ENCODE data around the gene SLC9A4.

Gene SLC9A4

DNA sequence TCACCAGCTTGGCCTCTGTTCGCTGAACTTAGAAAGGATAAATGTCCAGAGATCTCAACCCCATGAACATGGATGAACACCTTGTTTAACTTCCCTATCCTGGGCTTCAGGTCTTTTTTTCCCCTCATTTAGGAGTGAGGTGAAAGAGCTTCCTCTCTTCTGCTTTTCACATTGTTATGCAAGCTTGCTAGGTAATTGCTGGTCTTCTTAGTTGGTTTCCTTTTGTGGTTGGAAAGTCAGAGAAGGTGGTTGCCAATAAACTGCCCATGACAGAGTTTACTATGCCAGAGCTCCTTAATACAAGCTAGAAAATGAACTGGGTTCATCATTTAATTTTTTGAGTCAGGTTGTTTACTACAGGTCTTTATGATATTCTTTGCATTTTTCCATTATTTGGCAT is 16.6 kb downstream of the SLC9A4 start:
- TF ChIP-seq, protein P1, sequence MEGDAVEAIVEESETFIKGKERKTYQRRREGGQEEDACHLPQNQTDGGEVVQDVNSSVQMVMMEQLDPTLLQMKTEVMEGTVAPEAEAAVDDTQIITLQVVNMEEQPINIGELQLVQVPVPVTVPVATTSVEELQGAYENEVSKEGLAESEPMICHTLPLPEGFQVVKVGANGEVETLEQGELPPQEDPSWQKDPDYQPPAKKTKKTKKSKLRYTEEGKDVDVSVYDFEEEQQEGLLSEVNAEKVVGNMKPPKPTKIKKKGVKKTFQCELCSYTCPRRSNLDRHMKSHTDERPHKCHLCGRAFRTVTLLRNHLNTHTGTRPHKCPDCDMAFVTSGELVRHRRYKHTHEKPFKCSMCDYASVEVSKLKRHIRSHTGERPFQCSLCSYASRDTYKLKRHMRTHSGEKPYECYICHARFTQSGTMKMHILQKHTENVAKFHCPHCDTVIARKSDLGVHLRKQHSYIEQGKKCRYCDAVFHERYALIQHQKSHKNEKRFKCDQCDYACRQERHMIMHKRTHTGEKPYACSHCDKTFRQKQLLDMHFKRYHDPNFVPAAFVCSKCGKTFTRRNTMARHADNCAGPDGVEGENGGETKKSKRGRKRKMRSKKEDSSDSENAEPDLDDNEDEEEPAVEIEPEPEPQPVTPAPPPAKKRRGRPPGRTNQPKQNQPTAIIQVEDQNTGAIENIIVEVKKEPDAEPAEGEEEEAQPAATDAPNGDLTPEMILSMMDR (IDR thresholded peaks at IDR 0.05; ENCODE audit: borderline replicate concordance, control extremely low read depth, extremely low read depth, insufficient read depth, missing control alignments) = no peak
- DNase-seq (ENCODE audit: low spot score) = no peak
- in situ Hi-C loops (cut with MboI; ENCODE audit: low sequenced_read_pairs, unreplicated experiment) = no loop called here

DNA sequence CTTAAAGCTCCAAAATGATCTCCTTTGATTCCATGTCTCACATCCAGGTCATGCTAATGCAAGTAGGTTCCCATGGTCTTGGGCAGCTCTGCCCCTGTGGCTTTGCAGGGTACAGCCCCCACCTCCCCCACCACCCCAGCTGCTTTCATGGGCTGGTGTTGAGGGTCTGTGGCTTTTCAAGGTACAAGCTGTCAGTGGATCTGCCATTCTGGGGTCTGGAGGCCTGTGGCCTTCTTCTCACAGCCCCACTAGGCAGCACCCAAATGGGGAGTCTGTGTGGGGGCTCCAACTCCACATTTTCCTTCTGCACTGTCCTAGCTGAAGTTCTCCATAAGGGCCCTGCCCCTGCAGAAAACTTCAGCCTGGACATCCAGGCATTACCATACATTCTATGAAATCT is 19.0 kb downstream of the SLC9A4 start:
- DNase-seq (ENCODE audit: low spot score) = no peak
- TF ChIP-seq, protein P1 (IDR thresholded peaks at IDR 0.05; ENCODE audit: borderline replicate concordance, control extremely low read depth, extremely low read depth, insufficient read depth, missing control alignments) = no peak
- in situ Hi-C loops (cut with MboI; ENCODE audit: low sequenced_read_pairs, unreplicated experiment) = no loop called here

DNA sequence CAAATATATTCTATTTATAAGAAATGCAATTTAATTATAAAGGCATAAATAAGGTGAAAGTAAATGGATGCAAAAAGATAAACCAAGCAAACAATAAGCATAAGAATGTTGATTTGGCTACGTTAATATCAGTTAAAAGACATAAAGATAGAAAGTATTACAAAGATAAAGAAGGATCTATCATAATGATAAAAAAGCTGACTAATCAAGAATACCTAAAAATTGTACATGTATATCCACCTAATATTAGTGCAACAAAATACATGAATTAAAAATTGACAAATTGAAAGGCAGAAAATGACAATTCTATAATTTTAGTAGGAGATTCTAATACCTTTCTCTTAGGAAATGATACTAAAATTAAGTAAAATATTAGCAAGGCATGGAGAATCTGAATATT is 21.5 kb downstream of the SLC9A4 start:
- no peak for DNase-seq (ENCODE audit: low spot score)
- in situ Hi-C loops (cut with MboI; ENCODE audit: low sequenced_read_pairs, unreplicated experiment) = no loop called here
- TF ChIP-seq, protein P1 (IDR thresholded peaks at IDR 0.05; ENCODE audit: borderline replicate concordance, control extremely low read depth, extremely low read depth, insufficient read depth, missing control alignments) = no peak

DNA sequence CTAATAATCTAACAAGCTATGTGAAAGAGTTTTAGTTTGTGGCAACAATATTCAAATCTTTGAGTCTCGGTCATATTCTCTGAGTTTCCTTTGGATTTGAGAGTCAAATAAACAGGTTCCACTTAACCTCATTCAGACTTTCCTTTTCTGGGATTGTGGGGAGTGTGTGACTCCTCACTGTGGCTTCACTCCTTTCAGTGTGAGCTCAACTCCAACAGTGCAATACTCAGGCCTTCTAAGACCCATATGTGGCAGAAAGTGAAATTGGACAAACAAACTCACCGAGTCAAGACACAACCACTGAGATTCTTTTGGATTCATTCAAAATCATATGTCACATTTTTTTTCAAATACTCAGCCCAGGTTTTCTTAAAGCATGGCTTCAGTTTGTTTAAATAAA is 25.4 kb downstream of the SLC9A4 start:
- DNase-seq (ENCODE audit: low spot score) = no peak
- TF ChIP-seq, protein P1 (IDR thresholded peaks at IDR 0.05; ENCODE audit: borderline replicate concordance, control extremely low read depth, extremely low read depth, insufficient read depth, missing control alignments) = no peak
- in situ Hi-C loops (cut with MboI; ENCODE audit: low sequenced_read_pairs, unreplicated experiment) = no loop called here

DNA sequence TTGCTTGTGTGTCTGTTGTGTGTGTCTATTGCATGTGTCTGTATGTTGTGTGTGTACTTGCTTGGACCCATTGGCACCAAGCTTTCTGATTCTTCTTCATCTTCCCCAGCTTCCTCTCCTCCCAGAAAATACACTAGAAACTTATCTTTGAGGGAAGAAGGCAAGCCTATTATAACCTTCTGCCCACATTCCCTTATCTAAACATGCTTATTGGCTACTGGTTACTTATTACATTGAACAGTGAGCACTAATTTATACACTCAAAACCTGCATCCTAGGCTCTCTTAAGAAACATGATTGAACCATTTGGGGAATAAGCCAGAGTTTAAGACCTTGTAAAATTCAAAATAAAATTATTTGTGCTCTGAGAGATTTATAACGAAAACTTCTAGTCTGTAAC is 26.5 kb downstream of the SLC9A4 start:
- DNase-seq (ENCODE audit: low spot score) = no peak
- in situ Hi-C loops (cut with MboI; ENCODE audit: low sequenced_read_pairs, unreplicated experiment) = no loop called here
- TF ChIP-seq, protein P1 (IDR thresholded peaks at IDR 0.05; ENCODE audit: borderline replicate concordance, control extremely low read depth, extremely low read depth, insufficient read depth, missing control alignments) = no peak

DNA sequence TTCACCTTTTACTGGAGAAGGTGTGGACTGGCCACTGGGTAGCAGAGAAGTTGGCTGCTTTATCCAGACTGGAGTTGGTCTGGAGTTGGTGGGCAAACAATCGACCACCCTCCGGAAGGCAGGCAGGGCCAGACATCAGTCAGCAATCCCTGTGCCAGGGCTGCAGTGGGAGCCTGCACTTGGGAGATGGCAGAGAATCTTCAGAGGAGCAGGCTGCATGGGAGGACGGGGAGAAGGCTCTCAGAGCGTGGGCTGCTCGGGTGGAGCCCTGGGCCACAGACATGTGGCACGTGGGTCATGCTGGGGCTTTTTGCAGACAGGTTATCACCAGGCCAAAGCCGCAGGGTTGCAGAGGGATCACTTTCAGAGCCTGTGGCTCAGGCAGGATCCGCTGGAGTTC is 29.6 kb downstream of the SLC9A4 start:
- DNase-seq (ENCODE audit: low spot score) = no peak
- in situ Hi-C loops (cut with MboI; ENCODE audit: low sequenced_read_pairs, unreplicated experiment) = no loop called here
- TF ChIP-seq, protein P1 (IDR thresholded peaks at IDR 0.05; ENCODE audit: borderline replicate concordance, control extremely low read depth, extremely low read depth, insufficient read depth, missing control alignments) = no peak

DNA sequence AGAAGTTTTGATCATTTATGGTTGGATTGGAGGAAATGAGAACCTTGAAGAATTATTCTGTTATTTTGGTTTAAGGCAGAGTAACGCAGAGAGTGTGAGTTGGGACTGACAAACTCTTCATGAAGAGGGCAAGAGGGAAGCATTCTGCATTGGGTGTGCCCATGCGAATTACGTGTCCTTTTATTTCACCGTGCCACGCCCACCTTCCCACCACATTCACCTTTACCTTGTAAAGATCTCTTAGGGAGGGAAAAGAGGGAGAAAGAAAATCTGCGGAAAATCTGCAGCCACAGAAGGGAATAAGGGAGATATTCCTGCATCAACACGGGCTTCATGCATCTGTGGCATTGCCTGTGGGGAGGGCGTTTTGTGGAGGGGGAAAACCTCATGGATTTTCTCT is 31.8 kb downstream of the SLC9A4 start:
- TF ChIP-seq, protein P1 (IDR thresholded peaks at IDR 0.05; ENCODE audit: borderline replicate concordance, control extremely low read depth, extremely low read depth, insufficient read depth, missing control alignments) = no peak
- in situ Hi-C loops (cut with MboI; ENCODE audit: low sequenced_read_pairs, unreplicated experiment) = no loop called here
- no peak for DNase-seq (ENCODE audit: low spot score)
